ENCODE measurements around the gene SASH1.

SASH1 gene

DNA sequence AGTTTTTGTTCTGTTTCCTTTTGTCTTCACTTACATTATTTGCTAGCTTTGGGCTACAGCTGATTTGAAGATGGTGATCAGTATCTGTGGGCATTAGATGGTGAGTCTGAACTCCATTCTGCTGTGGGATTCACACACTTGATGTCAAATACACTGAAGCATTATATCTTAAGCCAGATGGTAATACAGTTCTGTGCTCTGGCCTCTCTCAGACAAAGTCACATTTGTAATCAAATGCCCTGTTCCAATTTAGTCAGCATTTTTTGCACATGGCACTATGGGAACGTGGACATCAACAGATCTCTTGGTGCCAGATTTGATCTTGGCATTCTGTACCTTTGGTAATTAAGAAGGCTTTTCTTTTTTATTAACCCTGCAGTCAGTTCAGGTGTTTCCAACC is 56.0 kb downstream of the SASH1 start:
- in situ Hi-C loops (cut with MboI; ENCODE audit: low sequenced_read_pairs), result no loop called here

DNA sequence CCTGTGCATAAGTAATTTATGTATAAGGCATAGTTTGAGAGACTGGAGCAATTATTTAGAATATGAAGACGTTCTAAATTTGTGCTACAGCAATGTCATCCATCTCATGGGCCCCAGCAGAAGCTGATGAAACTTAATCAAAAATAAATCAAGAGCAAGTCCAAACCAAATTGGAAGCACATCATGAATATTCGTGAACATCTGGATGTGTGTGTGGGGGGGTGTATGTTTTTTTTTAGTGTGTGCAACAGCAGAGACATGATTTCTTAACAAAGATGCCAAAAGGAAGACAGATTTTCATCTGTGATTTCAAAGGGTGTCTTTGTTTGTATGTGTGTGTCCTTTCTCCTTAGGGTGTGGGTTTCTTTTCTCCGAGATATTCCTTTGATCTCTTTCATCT is 58.9 kb downstream of the SASH1 start:
- in situ Hi-C loops (cut with MboI; ENCODE audit: low sequenced_read_pairs), result no loop called here

DNA sequence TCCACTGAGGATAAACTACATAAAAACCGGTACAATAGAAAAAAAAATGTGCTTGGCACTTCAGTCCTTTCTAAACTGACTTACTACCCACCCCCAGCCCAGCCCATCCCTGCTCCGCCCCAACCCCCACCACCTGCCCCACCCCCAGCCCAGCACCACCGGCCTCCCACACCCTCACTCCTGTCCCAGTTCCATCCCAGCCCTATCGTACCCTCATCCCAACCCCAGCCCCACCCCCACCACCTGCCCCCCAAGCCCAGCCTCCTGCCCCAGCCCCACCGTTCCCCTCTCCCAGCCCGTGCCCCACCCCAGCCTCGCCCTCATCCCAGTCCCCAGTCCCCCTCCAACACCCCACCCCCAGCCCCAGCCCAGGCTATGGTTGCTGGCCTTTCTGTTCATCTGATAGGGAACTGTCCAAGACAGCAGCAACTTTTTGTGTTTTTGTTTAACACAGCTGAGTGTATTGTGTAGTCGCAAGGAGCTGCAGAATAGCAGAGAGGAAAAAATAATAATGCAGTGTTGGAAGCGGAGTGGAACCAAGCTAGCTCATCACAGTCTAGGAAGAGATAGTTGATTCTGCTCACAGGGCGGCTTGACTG is 61.9 kb downstream of the SASH1 start:
- in situ Hi-C loops (cut with MboI; ENCODE audit: low sequenced_read_pairs), result no loop called here

DNA sequence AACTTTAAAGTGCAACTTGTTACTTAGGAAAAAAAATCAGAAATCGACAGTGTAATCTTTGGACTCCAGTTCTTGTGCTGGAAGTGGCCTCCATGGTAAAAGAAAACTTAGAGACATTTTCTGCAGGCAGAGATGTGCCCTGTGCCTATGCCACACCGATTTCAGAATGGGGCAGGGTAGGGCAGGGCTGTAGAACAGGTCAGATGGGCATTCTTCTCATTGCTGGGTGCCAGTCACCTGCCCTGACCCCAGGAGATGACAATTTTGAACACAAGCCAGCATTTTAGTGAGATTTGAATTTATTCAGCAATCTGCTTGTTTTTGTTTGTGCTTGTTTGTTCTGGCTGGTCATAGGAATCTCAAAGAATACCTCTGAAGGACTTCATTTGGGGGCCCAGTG is 63.3 kb downstream of the SASH1 start:
- in situ Hi-C loops (cut with MboI; ENCODE audit: low sequenced_read_pairs), result no loop called here

DNA sequence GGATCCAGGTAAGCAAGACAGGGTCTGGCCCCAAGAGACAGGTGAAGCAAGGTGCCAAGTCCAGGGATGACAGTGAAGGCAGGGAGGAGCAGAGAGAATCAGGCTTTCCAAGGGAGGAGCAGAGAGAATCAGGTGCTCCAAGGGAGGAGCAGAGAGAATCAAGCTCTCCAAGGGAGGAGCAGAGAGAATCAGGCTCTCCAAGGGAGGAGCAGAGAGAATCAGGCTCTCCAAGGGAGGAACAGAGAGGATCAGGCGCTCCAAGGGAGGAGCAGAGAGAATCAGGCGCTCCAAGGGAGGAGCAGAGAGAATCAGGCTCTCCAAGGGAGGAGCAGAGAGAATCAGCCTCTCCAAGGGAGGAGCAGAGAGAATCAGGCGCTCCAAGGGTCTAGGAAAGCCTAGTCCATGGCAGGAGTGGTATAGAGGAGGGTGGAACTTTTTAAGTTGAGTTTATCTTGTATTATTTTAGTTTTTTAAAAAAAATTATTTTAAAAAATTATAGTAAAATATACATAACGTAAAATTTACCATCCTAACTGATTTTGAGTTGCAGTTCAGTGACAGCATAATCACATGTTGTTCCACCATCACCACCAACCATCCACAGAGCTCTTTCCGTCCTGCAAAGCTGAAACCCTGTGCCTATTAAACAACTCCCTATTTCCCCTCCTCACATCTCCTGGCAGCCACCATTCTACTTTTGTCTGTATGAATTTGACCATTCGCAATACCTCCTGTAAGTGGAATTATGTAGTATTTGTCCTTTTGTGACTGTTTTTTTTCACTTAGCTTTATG is 64.1 kb downstream of the SASH1 start:
- in situ Hi-C loops (cut with MboI; ENCODE audit: low sequenced_read_pairs), result no loop called here

DNA sequence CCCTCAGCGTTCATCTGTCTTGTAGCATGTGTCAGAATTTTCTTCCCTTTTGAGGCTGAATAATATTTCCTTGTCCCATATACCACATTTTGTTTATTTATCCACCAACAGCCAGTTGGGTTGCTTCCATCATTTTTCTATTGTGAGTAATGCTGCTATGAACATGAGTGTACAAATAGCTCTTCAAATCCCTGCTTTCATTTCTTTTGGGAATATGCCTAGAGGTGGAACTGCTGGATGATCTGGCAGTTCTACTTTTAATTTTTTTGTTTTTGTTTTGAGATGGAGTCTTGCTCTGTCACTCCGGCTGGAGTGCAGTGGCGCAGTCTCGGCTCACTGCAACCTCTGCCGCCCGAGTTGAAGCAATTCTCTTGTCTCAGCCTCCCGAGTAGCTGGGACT is 64.7 kb downstream of the SASH1 start:
- in situ Hi-C loops (cut with MboI; ENCODE audit: low sequenced_read_pairs), result no loop called here

DNA sequence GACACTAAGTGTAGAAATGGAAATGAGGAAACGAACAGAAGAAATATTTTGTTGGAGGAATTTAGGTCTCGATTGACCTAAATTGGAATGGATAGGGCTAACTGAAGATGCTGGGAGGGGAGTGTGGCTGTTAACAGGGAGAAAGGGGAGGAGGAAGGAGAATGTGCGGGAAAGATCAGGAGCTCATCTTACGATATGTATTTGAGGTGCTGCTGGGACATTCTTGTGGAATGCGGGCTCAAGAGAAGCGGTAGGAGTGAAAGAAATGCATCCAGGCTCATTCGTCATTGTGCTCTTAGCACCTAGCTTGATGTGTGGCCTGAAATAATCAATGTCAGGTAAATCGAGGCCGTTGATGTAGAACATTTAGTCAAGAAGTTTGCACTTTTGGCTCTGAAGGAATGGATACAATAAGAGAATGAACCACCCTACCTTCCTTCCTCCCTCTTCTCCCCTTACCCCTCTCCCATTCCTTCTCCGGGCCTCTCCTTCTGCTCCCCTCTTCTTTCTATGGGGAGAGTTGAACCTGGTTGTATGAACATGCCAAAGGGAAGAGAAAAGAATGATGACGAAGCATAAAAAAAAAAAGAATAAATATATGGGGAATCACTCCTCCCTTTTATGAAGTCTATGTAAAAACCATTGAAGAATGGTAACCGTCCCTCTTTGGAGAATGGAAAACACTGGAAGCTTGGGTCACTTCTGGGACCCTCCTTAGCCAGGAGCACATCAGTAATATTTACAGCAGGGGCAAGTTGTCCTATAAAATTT is 70.9 kb downstream of the SASH1 start:
- in situ Hi-C loops (cut with MboI; ENCODE audit: low sequenced_read_pairs), result no loop called here

DNA sequence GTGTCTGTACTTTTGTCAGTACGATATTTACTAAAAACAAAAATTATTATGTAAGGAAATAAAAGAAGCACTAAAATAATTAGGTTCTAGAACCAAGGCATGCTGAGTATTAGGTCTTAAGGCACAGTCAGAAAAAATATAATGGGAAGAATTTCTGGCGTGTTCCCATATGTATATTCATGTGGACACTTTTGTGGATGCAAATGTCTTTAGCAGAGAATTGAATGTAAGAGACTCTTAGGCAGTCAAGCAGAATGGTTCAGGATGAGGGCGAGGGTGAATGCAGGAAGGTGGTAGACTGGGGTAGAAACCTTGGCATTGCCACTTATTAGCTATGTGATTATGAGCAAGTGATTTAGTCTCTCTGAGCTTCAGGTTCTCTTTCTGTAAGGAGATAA is 71.5 kb downstream of the SASH1 start:
- in situ Hi-C loops (cut with MboI; ENCODE audit: low sequenced_read_pairs), result no loop called here

DNA sequence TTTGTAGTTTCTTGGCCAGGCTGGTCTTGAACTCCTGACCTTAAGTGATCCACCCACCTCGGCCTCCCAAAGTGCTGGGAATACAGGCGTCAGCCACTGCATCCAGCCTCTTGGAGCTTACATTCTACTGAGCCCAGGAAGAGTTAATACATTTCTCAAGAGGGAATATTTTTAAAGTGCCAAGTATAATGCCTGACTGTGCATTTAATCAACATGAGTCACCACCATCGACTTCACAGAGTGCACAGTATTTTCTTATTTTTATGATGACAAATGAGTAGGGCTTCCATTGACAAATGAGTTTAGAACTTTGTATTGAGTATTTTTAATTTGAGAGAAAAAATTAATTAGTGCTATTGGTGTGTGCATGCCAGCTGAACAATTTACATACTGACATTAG is 72.2 kb downstream of the SASH1 start:
- in situ Hi-C loops (cut with MboI; ENCODE audit: low sequenced_read_pairs), result no loop called here

DNA sequence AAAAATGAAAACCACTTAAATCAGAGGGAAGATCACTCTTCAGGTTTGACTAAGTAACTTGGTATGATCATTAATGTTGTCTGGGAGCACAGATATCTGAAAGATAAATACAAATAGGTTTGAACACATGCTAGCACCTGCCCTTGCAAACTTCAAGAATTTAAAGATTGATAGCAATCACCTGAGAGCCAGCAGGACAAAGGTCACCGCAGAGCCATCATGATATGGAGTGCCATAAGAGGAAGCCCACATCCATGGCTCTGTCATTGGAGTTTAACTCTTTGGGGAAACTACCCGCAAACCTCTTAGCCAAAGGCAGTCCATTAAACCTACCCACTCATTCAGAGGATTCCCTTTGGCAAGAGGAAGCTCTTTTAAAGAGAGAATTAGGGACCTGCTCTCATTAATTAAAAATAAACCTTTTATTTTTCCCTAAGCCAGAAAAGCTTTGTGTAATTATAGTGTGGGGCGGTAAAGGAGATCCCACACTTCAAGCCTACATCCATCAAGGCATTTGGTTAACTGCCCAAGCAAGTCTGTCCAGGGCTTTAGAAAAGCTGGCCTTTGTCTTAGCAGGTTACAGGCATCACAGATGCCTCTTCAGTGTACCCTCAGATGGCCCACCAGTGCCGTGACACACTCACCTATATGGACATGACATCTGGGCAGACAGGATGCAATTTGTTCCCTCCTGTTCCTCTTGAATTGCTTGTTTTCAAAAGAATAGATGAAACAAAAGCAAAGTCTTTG is 73.0 kb downstream of the SASH1 start:
- in situ Hi-C loops (cut with MboI; ENCODE audit: low sequenced_read_pairs), result no loop called here

DNA sequence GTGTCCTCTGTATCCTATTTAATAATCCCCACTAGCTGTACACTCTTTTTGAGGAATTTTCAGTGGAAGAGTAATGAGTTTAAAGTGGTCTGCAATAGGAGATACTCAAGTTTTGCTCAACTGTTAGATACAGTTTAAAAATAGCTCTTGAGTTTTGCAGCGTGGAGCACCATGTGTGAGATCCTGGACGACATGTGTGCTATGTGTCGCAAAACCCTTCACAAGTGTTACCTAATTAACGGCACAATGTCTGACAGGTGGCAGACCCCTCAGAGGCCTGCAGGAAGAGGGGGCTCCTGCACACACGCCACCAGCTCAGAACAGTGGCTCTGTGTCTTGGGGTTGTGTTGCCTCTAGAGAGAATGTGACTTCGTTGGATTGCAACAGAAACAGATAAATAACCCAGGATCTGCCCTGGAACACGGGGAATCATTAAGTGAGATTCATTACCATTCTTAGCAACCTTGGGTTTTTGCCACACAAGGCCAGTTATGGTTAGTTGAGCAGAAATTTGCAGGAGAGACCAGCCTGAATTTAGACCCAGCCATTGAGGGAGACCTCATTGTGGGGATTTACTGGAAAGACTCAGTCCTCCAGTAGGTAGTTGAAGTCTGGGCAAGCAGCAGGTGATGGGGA is 73.8 kb downstream of the SASH1 start:
- in situ Hi-C loops (cut with MboI; ENCODE audit: low sequenced_read_pairs), result no loop called here

DNA sequence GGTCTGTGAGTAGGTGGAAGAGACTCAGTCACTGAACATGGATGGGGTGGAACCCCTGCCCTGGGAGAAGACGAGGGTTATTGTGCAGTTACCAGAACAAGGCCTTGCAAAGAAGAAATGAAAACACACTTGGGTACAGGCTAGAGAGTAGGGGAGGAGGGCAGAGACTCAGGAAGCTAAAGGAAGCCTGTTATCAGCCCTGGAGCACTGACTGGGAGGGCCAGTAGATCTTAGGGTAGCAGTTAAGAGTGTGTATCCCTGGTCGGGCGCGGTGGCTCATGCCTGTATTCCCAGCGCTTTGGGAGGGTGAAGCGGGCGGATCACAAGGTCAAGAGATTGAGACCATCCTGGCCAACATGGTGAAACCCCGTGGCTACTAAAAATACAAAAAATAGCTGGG is 74.4 kb downstream of the SASH1 start:
- in situ Hi-C loops (cut with MboI; ENCODE audit: low sequenced_read_pairs), result no loop called here

DNA sequence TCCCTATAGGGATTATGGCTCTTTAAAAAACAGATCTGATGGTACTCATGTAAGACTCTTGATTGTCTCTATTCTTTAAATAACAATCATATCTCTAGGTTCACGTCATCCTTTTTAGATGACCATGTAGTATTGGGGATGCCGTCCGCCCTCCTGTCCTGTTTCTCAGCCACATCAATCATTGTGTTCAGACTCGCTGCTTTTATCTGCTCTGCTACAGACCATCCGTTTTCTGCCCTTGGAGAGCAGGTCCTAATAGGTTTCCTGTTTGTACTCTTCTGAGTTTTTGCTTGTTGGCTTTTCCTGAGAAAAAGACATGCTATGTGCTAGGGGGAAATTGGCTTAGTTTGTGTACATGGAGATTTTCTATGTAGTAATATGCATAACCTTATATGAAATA is 76.8 kb downstream of the SASH1 start:
- in situ Hi-C loops (cut with MboI; ENCODE audit: low sequenced_read_pairs), result no loop called here

DNA sequence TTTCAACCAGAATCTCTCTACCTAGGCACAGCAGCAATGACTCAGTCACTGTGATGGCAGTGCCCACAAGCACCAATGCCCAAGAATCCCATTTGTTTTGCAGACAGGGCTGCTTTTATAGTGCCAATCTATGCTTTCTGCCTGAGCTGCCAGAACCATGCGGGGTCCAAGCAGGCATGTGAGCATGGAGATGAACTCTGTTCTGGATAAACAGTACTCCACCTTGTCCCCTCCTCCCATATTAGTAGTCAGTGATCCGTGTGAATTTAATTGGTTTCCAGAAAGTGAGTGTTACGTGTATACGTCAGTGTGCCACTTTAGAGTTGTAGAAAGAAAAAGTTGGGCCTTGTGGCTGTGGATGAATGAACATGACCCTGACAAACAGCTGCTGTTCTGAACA is 79.4 kb downstream of the SASH1 start:
- in situ Hi-C loops (cut with MboI; ENCODE audit: low sequenced_read_pairs), result no loop called here

DNA sequence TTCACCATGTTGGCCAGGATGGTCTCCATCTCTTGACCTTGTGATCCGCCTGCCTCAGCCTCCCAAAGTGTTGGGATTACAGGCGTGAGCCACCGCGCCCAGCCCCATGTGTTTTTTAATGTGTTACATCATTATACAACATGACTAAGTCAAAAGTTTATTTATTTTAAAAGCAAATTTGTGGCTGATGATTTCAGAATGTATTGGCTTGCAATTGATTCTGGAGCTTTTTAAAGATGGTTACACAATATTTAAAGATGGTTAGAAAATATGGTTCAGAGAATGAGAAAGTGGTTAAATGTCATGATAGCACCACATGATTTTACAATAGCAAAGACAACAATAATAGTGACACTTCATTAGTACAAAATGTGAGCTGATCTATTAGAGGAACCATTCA is 80.5 kb downstream of the SASH1 start:
- in situ Hi-C loops (cut with MboI; ENCODE audit: low sequenced_read_pairs), result no loop called here

DNA sequence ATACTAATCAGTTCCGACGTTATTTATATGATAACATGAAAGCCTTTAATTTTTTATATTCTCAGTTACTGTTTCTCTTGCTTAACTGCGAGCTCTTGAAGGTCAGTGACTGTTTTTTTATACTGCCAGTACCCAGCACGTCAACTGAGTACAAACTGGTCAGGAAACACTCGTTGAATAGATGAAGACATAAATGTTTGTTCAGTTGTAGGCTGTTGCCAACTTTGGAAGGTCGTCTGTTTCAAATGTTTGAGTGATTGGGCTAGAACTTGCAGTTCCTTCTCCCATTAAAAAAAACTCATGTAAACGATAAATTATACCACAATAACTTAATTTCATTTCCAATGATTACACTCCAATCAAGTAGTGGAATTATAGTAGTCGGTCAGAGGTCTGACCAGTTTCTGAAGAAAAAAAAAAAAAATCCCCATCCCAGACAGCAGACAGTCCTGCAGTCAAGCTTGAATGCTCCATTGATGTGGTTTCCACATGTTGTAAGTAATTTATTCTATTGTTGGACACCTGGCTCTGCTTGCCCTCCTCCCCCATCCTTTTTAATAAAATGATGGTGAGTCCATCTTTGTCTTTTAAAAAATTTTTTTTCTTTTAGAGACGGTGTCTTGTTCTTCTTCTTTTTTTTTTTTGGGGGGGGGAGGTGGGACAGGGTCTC is 81.1 kb downstream of the SASH1 start:
- in situ Hi-C loops (cut with MboI; ENCODE audit: low sequenced_read_pairs), result no loop called here

DNA sequence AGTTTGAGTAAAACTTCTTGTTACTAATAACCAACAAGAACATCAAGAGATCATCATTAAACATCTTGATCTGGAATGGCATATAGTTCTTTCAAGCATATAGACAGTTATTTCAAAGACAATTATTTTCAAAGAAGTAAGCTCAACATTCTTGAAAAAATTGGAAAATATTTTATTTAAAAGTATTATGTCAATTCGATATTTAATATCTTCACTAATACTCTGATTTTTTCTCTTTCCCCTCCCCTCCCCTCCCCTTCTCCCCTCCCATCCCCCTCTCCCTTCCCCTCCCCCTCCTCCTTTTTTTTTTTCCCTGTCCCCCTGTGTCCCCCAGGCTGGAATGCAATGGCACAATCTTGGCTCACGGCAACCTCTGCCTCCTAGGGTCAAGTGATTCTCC is 82.8 kb downstream of the SASH1 start:
- in situ Hi-C loops (cut with MboI; ENCODE audit: low sequenced_read_pairs), result no loop called here

DNA sequence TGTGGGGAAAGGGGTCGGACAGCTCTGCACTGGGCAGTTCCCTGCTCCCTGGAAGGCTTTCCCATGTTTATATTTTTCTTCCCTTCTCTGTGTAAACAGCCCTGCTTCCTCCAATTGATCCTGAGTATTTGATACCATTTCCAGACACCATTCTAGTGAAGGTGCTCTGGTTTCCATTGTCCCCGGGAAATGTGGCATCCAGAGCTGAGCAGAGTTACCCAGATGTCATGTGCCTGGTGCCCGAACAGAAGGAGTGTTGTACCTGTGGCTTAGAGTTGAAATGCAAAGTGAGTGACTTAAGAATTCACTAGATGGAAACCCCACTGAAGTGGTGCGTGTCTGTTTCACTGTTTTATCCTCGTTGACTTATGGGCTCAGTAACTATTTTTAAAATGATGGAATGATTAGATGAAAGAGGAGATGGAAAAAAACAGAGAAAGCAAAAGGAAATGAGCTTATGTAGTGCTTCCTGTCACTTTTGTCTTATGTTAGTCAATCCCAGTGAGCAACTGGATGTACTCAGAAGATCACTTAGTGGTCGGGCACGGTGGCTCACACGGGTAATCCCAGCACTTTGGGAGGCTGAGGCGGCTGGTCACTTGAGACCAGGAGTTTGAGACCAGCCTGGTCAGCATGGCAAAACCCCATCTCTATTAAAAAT is 83.8 kb downstream of the SASH1 start:
- in situ Hi-C loops (cut with MboI; ENCODE audit: low sequenced_read_pairs), result no loop called here

DNA sequence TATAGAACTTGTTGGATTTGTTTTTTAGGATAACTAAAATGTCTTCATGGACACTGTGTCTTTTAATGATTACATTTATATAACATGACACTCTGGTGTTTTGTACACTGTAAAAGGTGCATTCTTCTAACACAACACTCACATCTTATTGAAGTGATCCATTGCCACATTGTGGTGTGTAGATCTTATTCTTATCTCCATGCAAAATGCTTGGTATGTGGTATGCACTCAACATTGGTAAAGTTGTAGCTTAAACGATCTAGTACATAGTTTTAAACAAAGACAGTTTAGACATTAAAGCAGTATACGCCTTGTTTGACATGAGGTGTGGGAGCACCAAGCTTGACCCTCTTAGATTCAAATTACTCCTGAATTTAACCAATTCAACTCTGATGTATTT is 84.7 kb downstream of the SASH1 start:
- in situ Hi-C loops (cut with MboI; ENCODE audit: low sequenced_read_pairs), result no loop called here

DNA sequence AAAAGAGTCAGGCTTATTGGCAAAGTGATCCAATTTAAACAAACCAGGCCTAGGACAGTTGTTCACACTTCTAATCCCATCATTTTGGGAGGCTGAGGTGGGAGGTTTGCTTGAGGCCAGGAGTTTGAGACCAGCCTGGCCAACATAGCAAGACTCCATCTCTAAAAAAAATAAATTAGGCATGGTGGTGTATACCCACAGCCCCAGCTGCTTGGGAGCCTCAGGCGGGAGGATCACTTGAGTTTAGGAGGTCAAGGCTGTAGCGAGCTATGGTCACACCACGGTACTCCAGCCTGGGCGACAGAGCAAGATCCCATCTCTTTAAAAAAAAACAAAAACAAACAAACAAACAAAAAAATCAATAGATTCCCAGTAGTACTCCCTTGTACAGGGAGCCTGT is 86.8 kb downstream of the SASH1 start:
- in situ Hi-C loops (cut with MboI; ENCODE audit: low sequenced_read_pairs), result no loop called here

Measured in hTERT RPE-1 (cell line).